ENCODE measurements around the gene VMAC. TPM values are rescaled to one million over a fixed set of nuclear protein-coding genes. Genes with fewer than 3 reads are reported as not detected.

VMAC gene
- total and polyA plus RNA-seq, 2 of the 13 experiments (the other 11 are each of a cell fraction or from before 2014, with no cell fraction given): 2.4 TPM

GRCh38 chr19:5934069-5934401 lies 29.4 kb downstream of the VMAC start (continued):
- TF ChIP-seq THAP7 (CRISPR knock-in tag; IDR thresholded peaks at IDR 0.05) (no peak), ZNF33B (CRISPR knock-in tag; IDR thresholded peaks at IDR 0.05) (no peak), GLI4 (CRISPR knock-in tag; IDR thresholded peaks at IDR 0.05; ENCODE audit: borderline replicate concordance) (no peak)

GRCh38 chr19:5934774-5935472 lies 30.3 kb downstream of the VMAC start:
- H3K4me2 ChIP-seq (ENCODE audit: low read depth, low read length): no peak overlapping the region
- H3K79me2 ChIP-seq (ENCODE audit: insufficient read depth, low read length): peaks cover 34% of the 10 kb centered on the region
- H3K27ac ChIP-seq (ENCODE audit: extremely low read length, insufficient read depth, low read length): no peak overlapping the region
- intact Hi-C loops (cut with micrococcal nuclease; ENCODE audit: unreplicated experiment): no loop called here
- H2AFZ ChIP-seq (ENCODE audit: low read length): no peak overlapping the region
- ATAC-seq (no peak), FAIRE-seq (no peak), DNase-seq (ENCODE audit: low spot score) (no peak)
- peaks cover 46 to 88% of the 10 kb centered on the region in 2 experiments for H3K36me3 ChIP-seq (replicated peaks in 1 of 2; ENCODE audit: control insufficient read depth in 1 of 2, insufficient read depth in 2 of 2, low read length in 2 of 2)
- no peaks in the 10 kb centered on the region for H3K4me1 ChIP-seq (ENCODE audit: insufficient read depth, low read length)
- ChIA-PET POLR2A (interaction anchor here (0.5 to 1.1 kb wide), 2 partner anchors 9 to 21 kb away, joined by 3 read pairs; no protein-coding TSS in a partner anchor), CTCF (ENCODE audit: low intra/inter-chr PET ratio, low total read pairs) (no interaction called here)
- no peak overlapping the region for H3K9ac ChIP-seq (ENCODE audit: insufficient read depth, low read depth, low read length)
- H3K27me3 ChIP-seq (ENCODE audit: control insufficient read depth in 1 of 2, insufficient read depth in 2 of 2, low read length in 2 of 2): no peaks in the 10 kb centered on the region
- no TSS peak for BruUV-seq (replicated peaks)
- no peak overlapping the region for H3K4me3 ChIP-seq (replicated peaks in 1 of 3; ENCODE audit: insufficient read depth in 1 of 3, low read depth in 2 of 3, low read length in 3 of 3)
- peaks cover 42% of the 10 kb centered on the region; the same call in 1 of the 2 replicates for H4K20me1 ChIP-seq (ENCODE audit: insufficient read depth, low read length)
- H3K9me3 ChIP-seq (ENCODE audit: low read length): no peaks in the 10 kb centered on the region
- WGBS (ENCODE audit: low lambda C conversion rate): 94% methylated on average over 15 of the region's 16 CpGs
- in situ Hi-C loops (cut with HindIII; ENCODE audit: extremely low pct_ligation_motif_present, low pct_unique_long_range_greater_than_20kb): no loop called here
- no peak for TF ChIP-seq U2AF2 (IDR thresholded peaks at IDR 0.05; ENCODE audit: low read depth, low read length)
- TF ChIP-seq KAT8 (CRISPR knock-in tag; IDR thresholded peaks at IDR 0.05): no peak
- TF ChIP-seq ZBTB37 (CRISPR knock-in tag; IDR thresholded peaks at IDR 0.05): no peak
- no peak for TF ChIP-seq FLYWCH1 (CRISPR knock-in tag; IDR thresholded peaks at IDR 0.05)
- TF ChIP-seq ZFP62 (CRISPR knock-in tag; IDR thresholded peaks at IDR 0.05): no peak
- no peak for TF ChIP-seq MBD4 (IDR thresholded peaks at IDR 0.05; ENCODE audit: borderline replicate concordance, low read length)
- TF ChIP-seq ERF (CRISPR knock-in tag; IDR thresholded peaks at IDR 0.05): no peak
- TF ChIP-seq REPIN1 (CRISPR knock-in tag; IDR thresholded peaks at IDR 0.05; ENCODE audit: borderline replicate concordance, low read depth): no peak
- no peak for TF ChIP-seq ZNF503 (CRISPR knock-in tag; IDR thresholded peaks at IDR 0.05)
- TF ChIP-seq NFAT5 (CRISPR knock-in tag; IDR thresholded peaks at IDR 0.05): no peak
- TF ChIP-seq JARID2 (CRISPR knock-in tag; IDR thresholded peaks at IDR 0.05; ENCODE audit: insufficient replicate concordance): no peak
